Measurements from ENCODE around the gene PALLD. TPM values are rescaled to one million over a fixed set of nuclear protein-coding genes. Genes with fewer than 3 reads are reported as not detected.

The PALLD gene
- total RNA-seq, 1 experiment from 2014 or later: 26.7 TPM

DNA sequence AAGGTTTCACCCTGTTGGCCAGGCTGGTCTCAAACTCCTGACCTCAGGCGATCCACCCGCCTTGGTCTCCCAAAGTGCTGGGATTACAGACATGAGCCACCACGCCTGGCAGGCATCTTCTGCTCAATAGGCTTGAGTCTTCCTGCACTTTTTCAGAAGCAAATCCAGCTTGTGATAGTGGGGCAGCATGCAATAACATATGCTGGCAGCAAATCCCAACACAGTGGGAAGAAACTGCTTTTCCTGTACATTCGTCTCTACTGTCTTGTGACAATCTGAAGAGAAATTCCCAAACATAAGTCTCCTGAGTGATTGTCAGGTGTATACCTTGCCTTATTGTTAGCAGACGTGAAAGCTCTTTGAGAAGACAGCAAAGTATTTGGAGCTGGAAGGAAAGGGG lies 145.7 kb downstream of the PALLD start:
- no TSS peak for BruUV-seq (replicated peaks)
- no peak for ATAC-seq
- POLR2A ChIA-PET (ENCODE audit: unreplicated experiment): no interaction called here
- peaks cover under 1% of the 10 kb centered on the region for H3K4me1 ChIP-seq (ENCODE audit: insufficient read depth, low read length)
- intact Hi-C loops (cut with micrococcal nuclease): no loop called here
- no peak overlapping the region for H3K4me3 ChIP-seq (ENCODE audit: low read length)
- H4K20me1 ChIP-seq (ENCODE audit: low read length): no peaks in the 10 kb centered on the region
- H3K9ac ChIP-seq (ENCODE audit: low read length): no peak overlapping the region
- DNase-seq: no peak
- peaks cover 80% of the 10 kb centered on the region for H3K79me2 ChIP-seq (ENCODE audit: low read length)
- no peaks in the 10 kb centered on the region for H3K9me3 ChIP-seq (ENCODE audit: low read length)
- H3K4me2 ChIP-seq (ENCODE audit: low read length): no peak overlapping the region
- no peaks in the 10 kb centered on the region; the same call in 1 of the 2 replicates for H3K36me3 ChIP-seq (ENCODE audit: low read depth, low read length)
- CTCF ChIA-PET: no interaction called here
- H3K27me3 ChIP-seq (ENCODE audit: low read length): no peaks in the 10 kb centered on the region
- no peak overlapping the region for H3K27ac ChIP-seq (ENCODE audit: low read length)
- H2AFZ ChIP-seq (ENCODE audit: low read length): no peak overlapping the region
- no peaks in the 10 kb centered on the region for H3F3A ChIP-seq (ENCODE audit: low read length, unreplicated experiment)
- no peak for TF ChIP-seq EZH2phosphoT487 (IDR thresholded peaks at IDR 0.05; ENCODE audit: borderline replicate concordance, low read length)
- TF ChIP-seq, protein P1, sequence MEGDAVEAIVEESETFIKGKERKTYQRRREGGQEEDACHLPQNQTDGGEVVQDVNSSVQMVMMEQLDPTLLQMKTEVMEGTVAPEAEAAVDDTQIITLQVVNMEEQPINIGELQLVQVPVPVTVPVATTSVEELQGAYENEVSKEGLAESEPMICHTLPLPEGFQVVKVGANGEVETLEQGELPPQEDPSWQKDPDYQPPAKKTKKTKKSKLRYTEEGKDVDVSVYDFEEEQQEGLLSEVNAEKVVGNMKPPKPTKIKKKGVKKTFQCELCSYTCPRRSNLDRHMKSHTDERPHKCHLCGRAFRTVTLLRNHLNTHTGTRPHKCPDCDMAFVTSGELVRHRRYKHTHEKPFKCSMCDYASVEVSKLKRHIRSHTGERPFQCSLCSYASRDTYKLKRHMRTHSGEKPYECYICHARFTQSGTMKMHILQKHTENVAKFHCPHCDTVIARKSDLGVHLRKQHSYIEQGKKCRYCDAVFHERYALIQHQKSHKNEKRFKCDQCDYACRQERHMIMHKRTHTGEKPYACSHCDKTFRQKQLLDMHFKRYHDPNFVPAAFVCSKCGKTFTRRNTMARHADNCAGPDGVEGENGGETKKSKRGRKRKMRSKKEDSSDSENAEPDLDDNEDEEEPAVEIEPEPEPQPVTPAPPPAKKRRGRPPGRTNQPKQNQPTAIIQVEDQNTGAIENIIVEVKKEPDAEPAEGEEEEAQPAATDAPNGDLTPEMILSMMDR (conservative IDR thresholded peaks at IDR 0.05; ENCODE audit: low read depth, low read length): no peak
- no peak for TF ChIP-seq EZH2 (IDR thresholded peaks at IDR 0.05; ENCODE audit: low read length, unreplicated experiment)
- H3K9me2 ChIP-seq (replicated peaks; ENCODE audit: low read length): no peaks in the 10 kb centered on the region

DNA sequence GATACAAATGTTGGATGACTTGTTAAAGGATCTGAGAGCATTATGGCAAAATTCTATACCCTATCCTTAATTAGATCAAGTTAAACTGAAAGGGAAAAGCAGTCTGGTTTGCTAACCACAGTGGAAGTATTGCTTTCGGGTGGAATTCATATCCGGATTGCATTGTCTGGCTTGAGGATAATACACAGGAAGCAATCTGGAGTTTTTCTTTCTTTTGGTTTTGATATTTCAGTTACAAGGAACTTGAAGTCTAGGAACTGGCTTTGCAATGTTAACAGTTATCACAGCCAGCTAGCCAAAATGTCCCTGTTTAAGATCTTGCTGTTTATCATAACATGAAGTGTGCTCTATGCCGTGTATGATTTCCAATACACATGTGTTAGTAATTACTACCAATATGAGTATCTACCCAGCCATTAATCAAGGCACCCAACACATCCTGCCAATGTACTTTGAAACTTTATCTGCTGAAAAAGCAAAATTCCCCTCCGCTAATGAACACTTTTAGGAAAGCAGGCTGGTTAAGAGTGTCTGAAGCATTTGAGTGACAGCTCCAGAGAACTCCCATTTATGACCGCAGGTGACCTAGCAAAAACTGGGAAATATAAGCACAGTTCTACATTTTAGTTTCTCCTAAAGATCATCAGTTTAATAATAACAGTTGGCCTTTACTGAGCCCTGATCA lies 146.4 kb downstream of the PALLD start:
- Histone ChIP-seq H3K9ac (ENCODE audit: low read length) (no peak overlapping the region), H3K27ac (ENCODE audit: low read length) (no peak overlapping the region)
- intact Hi-C loops (cut with micrococcal nuclease): no loop called here

DNA sequence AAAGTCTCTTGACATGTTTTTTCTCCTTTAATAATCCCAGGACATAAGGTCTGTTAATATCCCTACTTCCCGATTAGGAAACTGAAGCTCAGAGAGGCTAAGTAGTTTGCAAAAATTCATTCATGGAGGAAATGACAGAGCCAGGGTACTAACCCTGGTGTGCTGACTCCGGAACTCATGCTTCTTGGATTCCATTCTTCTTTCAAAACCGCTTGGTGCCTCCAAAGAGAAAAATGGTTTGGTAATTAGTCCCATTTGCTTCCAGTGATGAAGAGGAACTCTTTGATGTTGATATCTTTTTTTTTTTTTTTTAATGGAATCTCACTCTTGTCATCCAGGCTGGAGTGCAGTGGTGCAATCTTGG lies 146.9 kb downstream of the PALLD start:
- no peaks in the 10 kb centered on the region for H3K9me3 ChIP-seq (ENCODE audit: low read length)
- no peaks in the 10 kb centered on the region for H3K4me1 ChIP-seq (ENCODE audit: insufficient read depth, low read length)
- TF ChIP-seq EZH2phosphoT487 (IDR thresholded peaks at IDR 0.05; ENCODE audit: borderline replicate concordance, low read length) (no peak), EZH2 (IDR thresholded peaks at IDR 0.05; ENCODE audit: low read length, unreplicated experiment) (no peak)
- TF ChIP-seq, protein P1 (conservative IDR thresholded peaks at IDR 0.05; ENCODE audit: low read depth, low read length): no peak
- BruUV-seq (replicated peaks): no TSS peak
- ChIA-PET POLR2A (ENCODE audit: unreplicated experiment) (no interaction called here), CTCF (no interaction called here)
- no peak overlapping the region for H2AFZ ChIP-seq (ENCODE audit: low read length)
- intact Hi-C loops (cut with micrococcal nuclease): no loop called here
- H3K79me2 ChIP-seq (ENCODE audit: low read length): peaks cover 76% of the 10 kb centered on the region
- H3K36me3 ChIP-seq (ENCODE audit: low read depth, low read length): no peaks in the 10 kb centered on the region; the same call in 1 of the 2 replicates
- DNase-seq (no peak), ATAC-seq (no peak)
- no peaks in the 10 kb centered on the region for H3F3A ChIP-seq (ENCODE audit: low read length, unreplicated experiment)
- no peaks in the 10 kb centered on the region for H4K20me1 ChIP-seq (ENCODE audit: low read length)
- H3K4me2 ChIP-seq (ENCODE audit: low read length): no peak overlapping the region
- H3K9me2 ChIP-seq (replicated peaks; ENCODE audit: low read length): no peaks in the 10 kb centered on the region
- no peaks in the 10 kb centered on the region for H3K27me3 ChIP-seq (ENCODE audit: low read length)
- no peak overlapping the region for H3K27ac ChIP-seq (ENCODE audit: low read length)
- H3K4me3 ChIP-seq (ENCODE audit: low read length): no peak overlapping the region
- H3K9ac ChIP-seq (ENCODE audit: low read length): no peak overlapping the region

More for the DNA sequence above, 146.4 kb downstream of the PALLD start:
- POLR2A ChIA-PET (ENCODE audit: unreplicated experiment): no interaction called here
- TF ChIP-seq, protein P1 (conservative IDR thresholded peaks at IDR 0.05; ENCODE audit: low read depth, low read length): no peak
- TF ChIP-seq EZH2 (IDR thresholded peaks at IDR 0.05; ENCODE audit: low read length, unreplicated experiment): no peak
- no peak for TF ChIP-seq EZH2phosphoT487 (IDR thresholded peaks at IDR 0.05; ENCODE audit: borderline replicate concordance, low read length)
- CTCF ChIA-PET: no interaction called here
- Histone ChIP-seq H3F3A (ENCODE audit: low read length, unreplicated experiment) (no peaks in the 10 kb centered on the region), H3K9me2 (replicated peaks; ENCODE audit: low read length) (no peaks in the 10 kb centered on the region), H3K36me3 (ENCODE audit: low read depth, low read length) (no peaks in the 10 kb centered on the region; the same call in 1 of the 2 replicates), H4K20me1 (ENCODE audit: low read length) (no peaks in the 10 kb centered on the region), H2AFZ (ENCODE audit: low read length) (no peak overlapping the region), H3K4me2 (ENCODE audit: low read length) (no peak overlapping the region), H3K79me2 (ENCODE audit: low read length) (peaks cover 78% of the 10 kb centered on the region), H3K9me3 (ENCODE audit: low read length) (no peaks in the 10 kb centered on the region), H3K27me3 (ENCODE audit: low read length) (no peaks in the 10 kb centered on the region), H3K4me1 (ENCODE audit: insufficient read depth, low read length) (no peaks in the 10 kb centered on the region), H3K4me3 (ENCODE audit: low read length) (no peak overlapping the region)
- no TSS peak for BruUV-seq (replicated peaks)
- ATAC-seq (no peak), DNase-seq (no peak)
